Esophagus squamous epithelium (tissue), 5 donors: Measurements from ENCODE around the gene LRRC17. TPM values are rescaled to one million over a fixed set of nuclear protein-coding genes. Genes with fewer than 3 reads are reported as not detected.

ENCODE experiments used
- DNase-seq: peaks from one replicate; lab custom pipeline; 2025; lab: John Stamatoyannopoulos, UW
- H3K27ac ChIP-seq, 4 donors: fragments of 200-600 bp; sonication (generic); one replicate each; pipeline ENCODE4 v1.5.1; 2016 to 2019; ENCODE audit warnings: mild to moderate bottlenecking in 1 of 4
- H3K27me3 ChIP-seq, 4 donors: fragments of 200-600 bp; sonication (generic); 1 replicate in 3 of 4; 2 replicates in 1 of 4; pipeline versions ENCODE4 v1.5.1 to v1.6.0; 2017 to 2021; ENCODE audit warnings: antibody characterized with exemption in 1 of 4
- H3K36me3 ChIP-seq, 3 donors: fragments of 200-600 bp; sonication (generic); one replicate each; pipeline ENCODE4 v1.5.1; 2016 to 2019
- H3K4me1 ChIP-seq, 3 donors: fragments of 200-600 bp; sonication (generic); one replicate each; pipeline ENCODE4 v1.5.1; 2017 to 2019
- H3K4me3 ChIP-seq, 4 donors: fragments of 200-600 bp; sonication (generic); 1 replicate in 3 of 4; 2 replicates in 1 of 4; pipeline ENCODE4 v1.5.1; 2016 to 2019; ENCODE audit warnings: mild to moderate bottlenecking in 2 of 4, moderate library complexity in 1 of 4
- H3K9me3 ChIP-seq, 3 donors: fragments of 200-600 bp; sonication (generic); one replicate each; pipeline ENCODE4 v1.5.1; 2016 to 2019
- CTCF ChIP-seq, 6 experiments: fragments of 450-650 bp in 4 of 6; fragments of 200-600 bp in 2 of 6; sonication (generic) in 2 of 6; IDR thresholded peaks; one replicate each; pipeline ENCODE4 v1.5.1; 2016 to 2019; ENCODE audit warnings: antibody characterized with exemption in 6 of 6, mild to moderate bottlenecking in 4 of 6, moderate library complexity in 4 of 6
- POLR2A ChIP-seq, 4 donors: fragments of 450-650 bp; IDR thresholded peaks; one replicate each; pipeline ENCODE4 v1.6.1; 2017; ENCODE audit warnings: antibody characterized with exemption in 4 of 4, mild to moderate bottlenecking in 4 of 4, moderate library complexity in 3 of 4
- WGBS, 2 donors: methylation state at CpG; one replicate each; pipeline ENCODE4 v1.1.5; 2018; 5-methylcytosine and 5-hydroxymethylcytosine counted together
- intact Hi-C: fragments of 100-400 bp; cut with DNase I; formaldehyde crosslinking; loops from one replicate; pipeline ENCODE4 v1.15.0; 2022
- total RNA-seq, 4 donors: library from RNA; depleted of rRNA; stranded (reverse); fragments of >200 nt; gene quantifications; one replicate each; pipeline ENCODE4 v1.1.0, GENCODE V29; 2016
- donor health status: DM: yes; HTN: yes; CAD: no.

Gene LRRC17
- total RNA-seq, 4 donors from 2014 or later: 0.26 to 2.5 (median 1.1) TPM; not detected in 1

GRCh38 chr7:102979670-102980069, 66.9 kb downstream of the LRRC17 start:
- intact Hi-C loops: no loop called here
- Histone ChIP-seq H3K36me3 (no peaks in the 10 kb centered on the region), H3K9me3 (no peaks in the 10 kb centered on the region), H3K4me1 (no peaks in the 10 kb centered on the region), H3K27ac (no peak overlapping the region), H3K4me3 (no peak overlapping the region), H3K27me3 (no peaks in the 10 kb centered on the region)
- no peak for DNase-seq
- TF ChIP-seq POLR2A (IDR thresholded peaks at IDR 0.05) (no peak), CTCF (IDR thresholded peaks at IDR 0.05) (no peak)

GRCh38 chr7:102981451-102981850, 68.7 kb downstream of the LRRC17 start:
- WGBS, 2 donors: 60 to 95% methylated on average over 1 to 2 of the region's 2 CpGs
- intact Hi-C loops: no loop called here
- no peak for TF ChIP-seq CTCF (IDR thresholded peaks at IDR 0.05)
- TF ChIP-seq POLR2A (IDR thresholded peaks at IDR 0.05): no peak
- DNase-seq: no peak
- no peak overlapping the region for H3K27ac ChIP-seq
- no peak overlapping the region for H3K4me3 ChIP-seq
- no peaks in the 10 kb centered on the region for H3K4me1 ChIP-seq
- no peaks in the 10 kb centered on the region for H3K9me3 ChIP-seq
- H3K27me3 ChIP-seq: no peaks in the 10 kb centered on the region
- no peaks in the 10 kb centered on the region for H3K36me3 ChIP-seq

- Histone ChIP-seq H3K4me3 (no peak overlapping the region), H3K27ac (no peak overlapping the region), H3K9me3 (no peaks in the 10 kb centered on the region), H3K4me1 (no peaks in the 10 kb centered on the region), H3K27me3 (no peaks in the 10 kb centered on the region), H3K36me3 (no peaks in the 10 kb centered on the region)
- intact Hi-C loops: no loop called here
- TF ChIP-seq POLR2A (IDR thresholded peaks at IDR 0.05): no peak
- DNase-seq: no peak
- WGBS, 2 donors: 67 to 75% methylated on average over 1 of the region's 1 CpG
Observed at GRCh38 chr7:102982235-102982634, 69.4 kb downstream of the LRRC17 start.

GRCh38 chr7:102983602-102984001, 70.8 kb downstream of the LRRC17 start:
- Histone ChIP-seq H3K9me3 (no peaks in the 10 kb centered on the region), H3K27ac (no peak overlapping the region), H3K4me3 (no peak overlapping the region), H3K36me3 (no peaks in the 10 kb centered on the region), H3K4me1 (no peaks in the 10 kb centered on the region), H3K27me3 (no peaks in the 10 kb centered on the region)
- WGBS, 2 donors: 79 to 82% methylated on average over 5 to 7 of the region's 7 CpGs
- DNase-seq: no peak
- TF ChIP-seq CTCF (IDR thresholded peaks at IDR 0.05): no peak
- TF ChIP-seq POLR2A (IDR thresholded peaks at IDR 0.05): no peak
- intact Hi-C loops: no loop called here

- Histone ChIP-seq H3K27ac (no peak overlapping the region), H3K27me3 (no peaks in the 10 kb centered on the region), H3K9me3 (no peaks in the 10 kb centered on the region), H3K36me3 (no peaks in the 10 kb centered on the region), H3K4me3 (no peak overlapping the region), H3K4me1 (no peaks in the 10 kb centered on the region)
- no peak for DNase-seq
- TF ChIP-seq CTCF (IDR thresholded peaks at IDR 0.05): no peak
- intact Hi-C loops: no loop called here
Observed at GRCh38 chr7:102985176-102985783, 72.5 kb downstream of the LRRC17 start.

- WGBS, 2 donors: 84 to 89% methylated on average over 2 of the region's 2 CpGs
- Histone ChIP-seq H3K27ac (no peak overlapping the region), H3K4me1 (peaks cover 0 to 22% (median 19%) of the 10 kb centered on the region in 3 donors), H3K4me3 (no peak overlapping the region), H3K36me3 (no peaks in the 10 kb centered on the region), H3K27me3 (no peaks in the 10 kb centered on the region), H3K9me3 (no peaks in the 10 kb centered on the region)
- intact Hi-C loops: no loop called here
- no peak for DNase-seq
- TF ChIP-seq CTCF (IDR thresholded peaks at IDR 0.05) (no peak), POLR2A (IDR thresholded peaks at IDR 0.05) (no peak)
Observed at GRCh38 chr7:102988088-102988487, 75.3 kb downstream of the LRRC17 start.
